ENCODE results near the gene SH3BGRL3.

SH3BGRL3 gene

DNA sequence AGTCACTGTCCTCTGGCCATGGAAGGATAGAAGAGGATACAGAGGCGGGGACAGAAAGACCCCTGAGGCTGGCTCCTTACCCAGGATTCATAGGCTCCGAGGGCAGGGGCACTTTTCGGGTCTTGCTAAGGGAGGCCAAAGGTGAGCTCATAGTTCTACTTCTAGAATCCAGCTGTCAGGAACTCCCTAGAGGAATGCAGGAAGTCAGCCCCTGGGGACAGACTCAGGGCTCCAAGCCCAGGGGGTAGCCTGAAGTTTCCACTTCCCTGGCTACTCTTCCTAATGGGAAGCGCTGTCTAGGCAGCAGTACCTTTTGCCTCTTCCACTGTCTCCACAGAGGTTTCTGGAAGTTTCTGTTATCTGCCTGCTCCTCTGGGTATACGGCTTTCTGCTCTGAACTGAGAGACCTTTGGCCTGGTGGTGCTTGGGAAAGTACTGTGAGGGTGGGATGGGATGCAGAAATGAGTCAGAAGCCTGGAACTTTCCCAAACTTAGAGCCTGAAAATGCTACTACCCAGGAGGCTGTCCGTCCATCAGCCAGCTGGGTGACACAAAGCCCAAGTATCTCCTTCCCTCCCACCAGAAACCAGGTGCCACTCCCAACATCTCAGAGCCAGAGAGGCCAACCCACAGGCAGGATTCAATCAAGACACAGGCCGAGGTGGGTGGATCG lies 23.0 kb downstream of the SH3BGRL3 start:
- no peak overlapping the region for H3K14ac ChIP-seq (ENCODE audit: low read length)
- no peak overlapping the region for H2AFZ ChIP-seq (ENCODE audit: low read length)
- peaks cover 5% of the 10 kb centered on the region for H3K79me1 ChIP-seq (ENCODE audit: low read depth, low read length)
- H3K23ac ChIP-seq (ENCODE audit: low read depth, low read length, poor library complexity) = no peak overlapping the region
- H3K18ac ChIP-seq (ENCODE audit: low read length) = no peak overlapping the region
- no peak overlapping the region for H3K9ac ChIP-seq (ENCODE audit: low read depth, low read length, poor library complexity)
- H3K4me3 ChIP-seq (ENCODE audit: low read length in 2 of 2) = no peak overlapping the region
- H2BK5ac ChIP-seq (ENCODE audit: low read length) = no peak overlapping the region
- H4K8ac ChIP-seq (ENCODE audit: low read depth, low read length) = no peak overlapping the region
- H3K9me3 ChIP-seq (replicated peaks in 1 of 2; ENCODE audit: control insufficient read depth in 2 of 2, insufficient read depth in 1 of 2, low read depth in 1 of 2, low read length in 2 of 2) = no peaks in the 10 kb centered on the region
- no peaks in the 10 kb centered on the region for H3K27me3 ChIP-seq (ENCODE audit: control insufficient read depth in 3 of 3, insufficient read depth in 3 of 3, low read depth in 1 of 3, low read length in 3 of 3)
- WGBS, 2 donors (ENCODE audit: extremely low coverage in 2 of 2, insufficient read length in 2 of 2, insufficient replicate concordance in 1 of 2) = no CpG with 5 or more reads among the region's 8 CpGs
- no peak overlapping the region for H2BK12ac ChIP-seq (ENCODE audit: low read length)
- H2AK5ac ChIP-seq (ENCODE audit: low read depth, low read length) = no peak overlapping the region
- H3K4me1 ChIP-seq (ENCODE audit: control insufficient read depth in 2 of 2, insufficient read depth in 1 of 2, low read depth in 1 of 2, low read length in 2 of 2) = peaks cover 5% of the 10 kb centered on the region in 2 donors
- no peak for DNase-seq (ENCODE audit: low spot score)
- no peak overlapping the region for H4K91ac ChIP-seq (ENCODE audit: low read depth, low read length, poor library complexity)
- H3K36me3 ChIP-seq (replicated peaks in 1 of 2; ENCODE audit: control insufficient read depth in 2 of 2, insufficient read depth in 2 of 2, low read length in 2 of 2) = no peaks in the 10 kb centered on the region
- no peak overlapping the region for H2BK15ac ChIP-seq (ENCODE audit: low read length)
- no peak overlapping the region for H3K4ac ChIP-seq (ENCODE audit: low read length)
- H3K27ac ChIP-seq (replicated peaks; ENCODE audit: low read length) = no peak overlapping the region
- no peak overlapping the region for H2BK120ac ChIP-seq (ENCODE audit: low read depth, low read length)
- no peak overlapping the region for H3K4me2 ChIP-seq (ENCODE audit: insufficient read depth, low read length, poor library complexity, severe bottlenecking)

- no peak overlapping the region for H2BK5ac ChIP-seq (ENCODE audit: low read length)
- no peak overlapping the region for H3K27ac ChIP-seq (replicated peaks; ENCODE audit: low read length)
Measured at GRCh38 chr1:26305667-26306289, 25.9 kb downstream of the SH3BGRL3 start.

GRCh38 chr1:26306290-26307229 lies 26.7 kb downstream of the SH3BGRL3 start, which contains the start of gene UBXN11:
TSS of gene UBXN11 (minus strand) at chr1:26306636. CDS start at chr1:26302883, 3,753 bp downstream.
- peak within 1 kb of the TSS; percentile 78 to 90 for H3K4me3 ChIP-seq (ENCODE audit: low read length in 2 of 2)
- H2BK12ac ChIP-seq (ENCODE audit: low read length) = no peak within 1 kb of the TSS
- no peak within 1 kb of the TSS for H4K91ac ChIP-seq (ENCODE audit: low read depth, low read length, poor library complexity)
- no peak within 1 kb of the TSS for H3K27ac ChIP-seq (replicated peaks; ENCODE audit: low read length)
- H3K18ac ChIP-seq (ENCODE audit: low read length) = peak within 1 kb of the TSS; percentile 94
- H3K36me3 ChIP-seq (replicated peaks in 1 of 2; ENCODE audit: control insufficient read depth in 2 of 2, insufficient read depth in 2 of 2, low read length in 2 of 2) = no peaks in the 10 kb centered on the region
- peak; percentile 93 for DNase-seq (ENCODE audit: low spot score)
- H3K4ac ChIP-seq (ENCODE audit: low read length) = no peak within 1 kb of the TSS
- no peaks in the 10 kb centered on the region for H3K27me3 ChIP-seq (ENCODE audit: control insufficient read depth in 3 of 3, insufficient read depth in 3 of 3, low read depth in 1 of 3, low read length in 3 of 3)
- H3K9me3 ChIP-seq (replicated peaks in 1 of 2; ENCODE audit: control insufficient read depth in 2 of 2, insufficient read depth in 1 of 2, low read depth in 1 of 2, low read length in 2 of 2) = no peaks in the 10 kb centered on the region
- H2BK15ac ChIP-seq (ENCODE audit: low read length) = peak within 1 kb of the TSS; percentile 64
- peak within 1 kb of the TSS; percentile 97 for H3K9ac ChIP-seq (ENCODE audit: low read depth, low read length, poor library complexity)
- peaks cover 5% of the 10 kb centered on the region in 2 donors for H3K4me1 ChIP-seq (ENCODE audit: control insufficient read depth in 2 of 2, insufficient read depth in 1 of 2, low read depth in 1 of 2, low read length in 2 of 2)
- H2BK120ac ChIP-seq (ENCODE audit: low read depth, low read length) = no peak within 1 kb of the TSS
- peak within 1 kb of the TSS; percentile 8 for H3K23ac ChIP-seq (ENCODE audit: low read depth, low read length, poor library complexity)
- no peak within 1 kb of the TSS for H2AK5ac ChIP-seq (ENCODE audit: low read depth, low read length)
- peak within 1 kb of the TSS; percentile 92 for H2AFZ ChIP-seq (ENCODE audit: low read length)
- no peak within 1 kb of the TSS for H2BK5ac ChIP-seq (ENCODE audit: low read length)
- no peak within 1 kb of the TSS for H4K8ac ChIP-seq (ENCODE audit: low read depth, low read length)
- H3K4me2 ChIP-seq (ENCODE audit: insufficient read depth, low read length, poor library complexity, severe bottlenecking) = peak within 1 kb of the TSS; percentile 92
- H3K79me1 ChIP-seq (ENCODE audit: low read depth, low read length) = peaks cover 3% of the 10 kb centered on the region
- H3K14ac ChIP-seq (ENCODE audit: low read length) = no peak within 1 kb of the TSS
- no CpG with 5 or more reads among the region's 51 CpGs for WGBS, 2 donors (ENCODE audit: extremely low coverage in 2 of 2, insufficient read length in 2 of 2, insufficient replicate concordance in 1 of 2)

More at GRCh38 chr1:26305667-26306289, 25.9 kb downstream of the SH3BGRL3 start:
- no peak overlapping the region for H2AK5ac ChIP-seq (ENCODE audit: low read depth, low read length)
- WGBS, 2 donors (ENCODE audit: extremely low coverage in 2 of 2, insufficient read length in 2 of 2, insufficient replicate concordance in 1 of 2) = 100% methylated on average over 1 of the region's 8 CpGs
- no peaks in the 10 kb centered on the region for H3K9me3 ChIP-seq (replicated peaks in 1 of 2; ENCODE audit: control insufficient read depth in 2 of 2, insufficient read depth in 1 of 2, low read depth in 1 of 2, low read length in 2 of 2)
- peaks cover 5% of the 10 kb centered on the region in 2 donors for H3K4me1 ChIP-seq (ENCODE audit: control insufficient read depth in 2 of 2, insufficient read depth in 1 of 2, low read depth in 1 of 2, low read length in 2 of 2)
- no peak overlapping the region for H3K18ac ChIP-seq (ENCODE audit: low read length)
- no peak overlapping the region for H3K14ac ChIP-seq (ENCODE audit: low read length)
- no peak overlapping the region for H4K8ac ChIP-seq (ENCODE audit: low read depth, low read length)
- no peaks in the 10 kb centered on the region for H3K36me3 ChIP-seq (replicated peaks in 1 of 2; ENCODE audit: control insufficient read depth in 2 of 2, insufficient read depth in 2 of 2, low read length in 2 of 2)
- no peak overlapping the region for H3K23ac ChIP-seq (ENCODE audit: low read depth, low read length, poor library complexity)
- H3K4me2 ChIP-seq (ENCODE audit: insufficient read depth, low read length, poor library complexity, severe bottlenecking) = peak overlapping the region; percentile 92
- no peak overlapping the region for H4K91ac ChIP-seq (ENCODE audit: low read depth, low read length, poor library complexity)
- H3K4me3 ChIP-seq (ENCODE audit: low read length in 2 of 2) = peak overlapping the region; percentile 78 to 90
- H3K27me3 ChIP-seq (ENCODE audit: control insufficient read depth in 3 of 3, insufficient read depth in 3 of 3, low read depth in 1 of 3, low read length in 3 of 3) = no peaks in the 10 kb centered on the region
- no peak overlapping the region for H3K4ac ChIP-seq (ENCODE audit: low read length)
- peak overlapping the region; percentile 97 for H3K9ac ChIP-seq (ENCODE audit: low read depth, low read length, poor library complexity)
- peaks cover 3% of the 10 kb centered on the region for H3K79me1 ChIP-seq (ENCODE audit: low read depth, low read length)
- peak overlapping the region; percentile 92 for H2AFZ ChIP-seq (ENCODE audit: low read length)
- DNase-seq (ENCODE audit: low spot score) = no peak
- no peak overlapping the region for H2BK15ac ChIP-seq (ENCODE audit: low read length)
- H2BK120ac ChIP-seq (ENCODE audit: low read depth, low read length) = no peak overlapping the region
- H2BK12ac ChIP-seq (ENCODE audit: low read length) = no peak overlapping the region

Measured in neuronal stem cell (in vitro differentiated cells).